ENCODE results near the gene MBP. TPM values are rescaled to one million over a fixed set of nuclear protein-coding genes. Genes with fewer than 3 reads are reported as not detected.

MBP gene
- total and polyA plus RNA-seq, 10 of the 15 experiments (the other 5 are each of a cell fraction or from before 2014, with no cell fraction given): 12.2 to 67.8 (median 42.1) TPM

GRCh38 chr18:76959605-76960004, 173.0 kb downstream of the MBP start:
- POLR2A ChIA-PET: no interaction called here
- H3K36me3 ChIP-seq (ENCODE audit: control insufficient read depth in 2 of 2, insufficient read depth in 2 of 2, low read length in 1 of 2): peaks cover 12 to 14% of the 10 kb centered on the region in 2 experiments; a peak in 3 of 4 replicates
- WGBS (ENCODE audit: insufficient coverage, insufficient replicate concordance, low lambda C conversion rate, missing lambda C conversion rate): 87% methylated on average over 8 of the region's 8 CpGs
- H3K9ac ChIP-seq (ENCODE audit: control insufficient read depth, insufficient read depth, low read length): no peak overlapping the region
- intact Hi-C loops (cut with micrococcal nuclease; ENCODE audit: unreplicated experiment): no loop called here
- H3K9me3 ChIP-seq (replicated peaks; ENCODE audit: control insufficient read depth, insufficient read depth, low read length): no peaks in the 10 kb centered on the region
- ATAC-seq (no peak), DNase-seq (ENCODE audit: low read depth, low spot score) (no peak), FAIRE-seq (no peak)
- no peak overlapping the region for H3K27ac ChIP-seq (ENCODE audit: control insufficient read depth, insufficient read depth)
- in situ Hi-C loops (cut with MboI): no loop called here
- H3K4me3 ChIP-seq: no peak overlapping the region
- CTCF ChIA-PET: interaction anchor here (0.6 to 15.3 kb wide), 2 partner anchors 21 to 523 kb away, joined by 3 to 208 read pairs; no protein-coding TSS in a partner anchor
- RAD21 ChIA-PET (ENCODE audit: unreplicated experiment): no interaction called here
- SMC1A ChIA-PET (ENCODE audit: uncharacterized antibody, unreplicated experiment): interaction anchor here (9.8 kb wide), 1 partner anchor 23 kb away, joined by 140 read pairs; no protein-coding TSS in a partner anchor
- no peak for TF ChIP-seq WRNIP1 (IDR thresholded peaks at IDR 0.05; ENCODE audit: borderline replicate concordance, low read depth, low read length)
- no peak for TF ChIP-seq YY1 (IDR thresholded peaks at IDR 0.05; ENCODE audit: low read depth, low read length)
- TF ChIP-seq BHLHE40 (IDR thresholded peaks at IDR 0.05; ENCODE audit: borderline replicate concordance in 1 of 2, low read depth in 2 of 2, low read length in 1 of 2): no peak
- TF ChIP-seq LARP7 (IDR thresholded peaks at IDR 0.05): no peak
- no peak for TF ChIP-seq ZNF687 (IDR thresholded peaks at IDR 0.05)
- TF ChIP-seq SIN3A (IDR thresholded peaks at IDR 0.05; ENCODE audit: low read depth, low read length): no peak
- no peak for TF ChIP-seq RBBP5 (conservative IDR thresholded peaks at IDR 0.05)
- no peak for TF ChIP-seq ZBTB40 (IDR thresholded peaks at IDR 0.05; ENCODE audit: borderline replicate concordance)
- TF ChIP-seq USF2 (IDR thresholded peaks at IDR 0.05; ENCODE audit: borderline replicate concordance, low read depth, low read length): no peak
- TF ChIP-seq HCFC1 (IDR thresholded peaks at IDR 0.05; ENCODE audit: low read length): no peak
- no peak for TF ChIP-seq E2F8 (IDR thresholded peaks at IDR 0.05; ENCODE audit: low read depth, partially characterized antibody)
- no TSS peak for BruUV-seq (replicated peaks)
- no peak overlapping the region for H2AFZ ChIP-seq (ENCODE audit: control insufficient read depth, low read depth, low read length)
- peaks cover 8% of the 10 kb centered on the region for H3K4me1 ChIP-seq (ENCODE audit: control insufficient read depth, insufficient read depth, low read length)
- H3K27me3 ChIP-seq (replicated peaks in 1 of 2; ENCODE audit: control insufficient read depth in 2 of 2, insufficient read depth in 2 of 2, low read length in 1 of 2): no peaks in the 10 kb centered on the region
- no peak overlapping the region for H3K4me2 ChIP-seq (ENCODE audit: control insufficient read depth, insufficient read depth)
- H4K20me1 ChIP-seq (ENCODE audit: control insufficient read depth, insufficient read depth): no peaks in the 10 kb centered on the region
- H3K79me2 ChIP-seq (ENCODE audit: control insufficient read depth, insufficient read depth, low read length): no peaks in the 10 kb centered on the region

Measured in GM12878 (cell line).